HepG2 (cell line): ENCODE measurements around the gene SNAI3. TPM values are rescaled to one million over a fixed set of nuclear protein-coding genes. Genes with fewer than 3 reads are reported as not detected.

Experiments used
- ATAC-seq: fragments of 200-7000 bp; cut with Tn5 transposase; 3 replicates; pipeline ENCODE4 v1.9.1; 2020; ENCODE audit warnings: mild to moderate bottlenecking, moderate library complexity
- BruUV-seq: library from RNA; stranded (reverse); fragments of 400-500 nt; replicated peaks from 2 replicates; lab custom pipeline; 2021; lab: Mats Ljungman, UMichigan
- CTCF ChIA-PET: fragments of 300-600 bp; formaldehyde crosslinking; extraction: SDS; loops from one replicate; lab custom pipeline; 2021; ENCODE audit warnings: low total read pairs, inconsistent platforms, low intra/inter-chr PET ratio; lab: Yijun Ruan, JAX
- POLR2A ChIA-PET: fragments of 350-600 bp; sonication (Branson Sonifier 250); formaldehyde crosslinking; loops from one replicate; lab custom pipeline; 2020; ENCODE audit warnings: antibody characterized with exemption, inconsistent platforms; lab: Yijun Ruan, JAX
- DNase-seq: peaks from one replicate; pipeline ENCODE4 v3.0.0-alpha.2; 2015; ENCODE audit warnings: low spot score
- FAIRE-seq: peaks from 3 replicates; lab custom pipeline; 2011; peaks lifted over from hg19 to GRCh38; lab: Jason Lieb, UNC
- H2AFZ ChIP-seq: one replicate; pipeline ENCODE4 v1.6.1; 2011; ENCODE audit warnings: low read length, inconsistent platforms
- H3K27ac ChIP-seq: fragments of 300-600 bp; 3 replicates; pipeline ENCODE4 v1.8.0; 2011; ENCODE audit warnings: mixed run types, mild to moderate bottlenecking, mixed read lengths, low read length, inconsistent platforms; ENCODE audit not compliant: insufficient read depth; ENCODE audit errors: extremely low read length
- H3K27me3 ChIP-seq, 2 experiments: fragments of 200-600 bp in 1 of 2; 2 replicates in 1 of 2; 3 replicates in 1 of 2; pipeline versions ENCODE4 v1.6.0 to v1.8.0; 2011; ENCODE audit warnings: low read length in 2 of 2, mild to moderate bottlenecking in 2 of 2, moderate library complexity in 2 of 2, inconsistent platforms in 1 of 2; ENCODE audit not compliant: insufficient read depth in 2 of 2, control insufficient read depth in 1 of 2
- H3K36me3 ChIP-seq, 2 experiments: fragments of 200-600 bp in 1 of 2; replicated peaks in 1 of 2; 2 replicates in 1 of 2; 3 replicates in 1 of 2; pipeline versions ENCODE4 v1.5.1 to v1.8.0; 2011; ENCODE audit warnings: low read length in 2 of 2, inconsistent platforms in 1 of 2; ENCODE audit not compliant: insufficient read depth in 2 of 2, control insufficient read depth in 1 of 2
- H3K4me1 ChIP-seq: 2 replicates; pipeline ENCODE4 v1.5.1; 2012; ENCODE audit warnings: low read length, inconsistent platforms; ENCODE audit not compliant: insufficient read depth
- H3K4me2 ChIP-seq: 2 replicates; pipeline ENCODE4 v1.6.0; 2011; ENCODE audit warnings: low read depth, low read length, inconsistent platforms
- H3K4me3 ChIP-seq, 3 experiments: fragments of 200-600 bp in 1 of 3; sonication (generic), shearing (Covaris generic) in 1 of 3; replicated peaks in 1 of 3; 2 replicates each; pipeline ENCODE4 v1.5.1; 2011 to 2016; ENCODE audit warnings: low read length in 3 of 3, inconsistent platforms in 2 of 3, low read depth in 2 of 3, mild to moderate bottlenecking in 2 of 3, control low read depth in 1 of 3, mixed read lengths in 1 of 3; ENCODE audit not compliant: insufficient read depth in 1 of 3
- H3K79me2 ChIP-seq: one replicate; pipeline ENCODE4 v1.6.1; 2011; ENCODE audit warnings: low read length, inconsistent platforms; ENCODE audit not compliant: insufficient read depth
- H3K9ac ChIP-seq: 2 replicates; pipeline ENCODE4 v1.6.0; 2011; ENCODE audit warnings: mild to moderate bottlenecking, low read depth, low read length, inconsistent platforms; ENCODE audit not compliant: insufficient read depth
- H3K9me3 ChIP-seq: 2 replicates; pipeline ENCODE4 v1.5.1; 2012; ENCODE audit warnings: mild to moderate bottlenecking, low read length
- H4K20me1 ChIP-seq: 2 replicates; pipeline ENCODE4 v1.6.0; 2011; ENCODE audit warnings: inconsistent platforms, mild to moderate bottlenecking, low read length, moderate library complexity; ENCODE audit not compliant: insufficient read depth
- HHEX ChIP-seq: IDR thresholded peaks from 2 replicates; pipeline ENCODE4 v1.6.1; 2016; ENCODE audit warnings: control low read depth
- MTA1 ChIP-seq: sonication (generic); formaldehyde crosslinking; IDR thresholded peaks from 2 replicates; pipeline ENCODE4 v1.4.0; 2020; ENCODE audit warnings: missing genetic modification reagents, mild to moderate bottlenecking, borderline replicate concordance
- MYC ChIP-seq: sonication (generic); formaldehyde crosslinking; IDR thresholded peaks from 2 replicates; pipeline ENCODE4 v1.9.0; 2021; ENCODE audit warnings: missing genetic modification reagents, borderline replicate concordance
- ZBTB4 ChIP-seq: sonication (generic); formaldehyde crosslinking; IDR thresholded peaks from 2 replicates; pipeline ENCODE4 v1.4.0; 2020; ENCODE audit warnings: missing genetic modification reagents, mild to moderate bottlenecking, borderline replicate concordance
- ZKSCAN5 ChIP-seq: sonication (generic); formaldehyde crosslinking; IDR thresholded peaks from 2 replicates; pipeline ENCODE4 v1.5.1; 2020; ENCODE audit warnings: mild to moderate bottlenecking, missing genetic modification reagents
- ZNF234 ChIP-seq: sonication (generic); formaldehyde crosslinking; conservative IDR thresholded peaks from 2 replicates; pipeline ENCODE4 v1.5.1; 2020; ENCODE audit warnings: mild to moderate bottlenecking, missing genetic modification reagents
- ZNF687 ChIP-seq: sonication (generic); formaldehyde crosslinking; IDR thresholded peaks from 2 replicates; pipeline ENCODE4 v1.5.1; 2020; ENCODE audit warnings: mild to moderate bottlenecking, missing genetic modification reagents, moderate library complexity
- ZNF747 ChIP-seq: sonication (generic); formaldehyde crosslinking; IDR thresholded peaks from 2 replicates; pipeline ENCODE4 v1.8.1; 2023; ENCODE audit warnings: missing genetic modification reagents, mild to moderate bottlenecking, borderline replicate concordance
- WGBS: methylation state at CpG from one replicate; pipeline ENCODE4 v1.1.6; 2017; ENCODE audit warnings: low lambda C conversion rate; 5-methylcytosine and 5-hydroxymethylcytosine counted together
- in situ Hi-C: cut with HindIII; loops from 2 replicates; pipeline ENCODE4 v1.10.0; 2017; ENCODE audit warnings: low pct_unique_long_range_greater_than_20kb; ENCODE audit not compliant: extremely low pct_ligation_motif_present
- intact Hi-C: fragments of 100-400 bp; cut with micrococcal nuclease; formaldehyde crosslinking; loops from one replicate; pipeline ENCODE4 v1.10.0; 2022; ENCODE audit not compliant: unreplicated experiment
- polyA plus RNA-seq, 8 experiments: library from polyadenylated mRNA; depleted of rRNA in 3 of 8; stranded (reverse) in 7 of 8; unstranded in 1 of 8; fragments of >200 nt; fragmentation: Illumina TruSeq in 4 of 8; extraction: Trizol in 4 of 8; gene quantifications; 2 replicates each; pipeline versions ENCODE4 v1.2.1 to v1.2.3, GENCODE V29; 2011 to 2016; ENCODE audit warnings: low read depth in 4 of 8, missing spikeins in 1 of 8, mixed read lengths in 1 of 8; ENCODE audit not compliant: insufficient read depth in 1 of 8
- total RNA-seq, 5 experiments: library from RNA; depleted of rRNA; stranded (reverse); fragments of >200 nt; fragmentation: Illumina TruSeq; extraction: Trizol; gene quantifications; 2 replicates each; pipeline ENCODE4 v1.2.3, GENCODE V29; 2016; ENCODE audit warnings: low read depth in 1 of 5

The SNAI3 gene
- total and polyA plus RNA-seq, 2 of the 13 experiments (the other 11 are each of a cell fraction or from before 2014, with no cell fraction given), result 0.09 to 0.18 TPM

GRCh38 chr16:88659160-88659559 lies 27.1 kb downstream of the SNAI3 start (continued):
- TF ChIP-seq ZNF687 (CRISPR knock-in tag), result 0 out of 2 replicates have a peak, but pooled peaks have one; percentile 16
- TF ChIP-seq MYC, result peak; percentile 10; the same call in 1 of the 2 replicates
- TF ChIP-seq HHEX, result no peak

GRCh38 chr16:88658714-88659113 lies 27.6 kb downstream of the SNAI3 start:
- Histone ChIP-seq H3K4me3 (no peak overlapping the region), H3K9me3 (no peaks in the 10 kb centered on the region), H4K20me1 (peaks cover 41% of the 10 kb centered on the region), H3K9ac (no peak overlapping the region), H2AFZ (no peak overlapping the region), H3K27ac (no peak overlapping the region), H3K4me2 (no peak overlapping the region), H3K79me2 (peaks cover 64% of the 10 kb centered on the region), H3K27me3 (no peaks in the 10 kb centered on the region), H3K36me3 (peaks cover 13 to 51% of the 10 kb centered on the region in 2 experiments), H3K4me1 (peaks cover 28% of the 10 kb centered on the region)
- no TSS peak for BruUV-seq
- CTCF ChIA-PET, result no interaction called here
- ATAC-seq, result no peak
- TF ChIP-seq MTA1 (CRISPR knock-in tag) (0 out of 2 replicates have a peak, but pooled peaks have one; percentile 35), ZNF234 (CRISPR knock-in tag) (no peak), ZKSCAN5 (CRISPR knock-in tag) (no peak), ZNF747 (0 out of 2 replicates have a peak, but pooled peaks have one; percentile 11), ZBTB4 (CRISPR knock-in tag) (no peak)
- POLR2A ChIA-PET, result interaction anchor here (1.4 kb wide), 1 partner anchor 9 kb away, joined by 4 read pairs; no protein-coding TSS in a partner anchor
- in situ Hi-C loops, result no loop called here
- no peak for DNase-seq
- intact Hi-C loops, result no loop called here
- WGBS, result 93% methylated on average over 15 of the region's 15 CpGs
- no peak for FAIRE-seq
